ENCODE results near the gene SYT1. TPM values are rescaled to one million over a fixed set of nuclear protein-coding genes. Genes with fewer than 3 reads are reported as not detected.

Gene SYT1
- total and polyA plus RNA-seq, 2 experiments from 2014 or later = 48.7 to 51.7 TPM

GRCh38 chr12:79347866-79348265, 483.3 kb downstream of the SYT1 start:
- H3F3A ChIP-seq (replicated peaks; ENCODE audit: low read depth) = 0 out of 2 replicates have a peak, but pooled peaks cover 5% of the 10 kb centered on the region
- H3K36me3 ChIP-seq (ENCODE audit: insufficient read depth) = no peaks in the 10 kb centered on the region
- H4K20me1 ChIP-seq (replicated peaks; ENCODE audit: insufficient read depth) = no peaks in the 10 kb centered on the region
- DNase-seq (ENCODE audit: low spot score) (no peak), ATAC-seq (no peak)
- no peaks in the 10 kb centered on the region; the same call in 2 of the 3 replicates for H3K36me3 Mint-ChIP-seq (ENCODE audit: low read depth)
- H3K4me3 Mint-ChIP-seq = no peak overlapping the region
- H3K27ac Mint-ChIP-seq = no peak overlapping the region
- H3K79me2 ChIP-seq (replicated peaks; ENCODE audit: insufficient read depth) = no peaks in the 10 kb centered on the region
- H3K27me3 Mint-ChIP-seq (ENCODE audit: insufficient read depth, low read depth, poor library complexity) = no peaks in the 10 kb centered on the region
- H3K4me2 ChIP-seq = no peak overlapping the region
- no peak overlapping the region for H3K27ac ChIP-seq (ENCODE audit: low read depth)
- no peaks in the 10 kb centered on the region for H3K27me3 ChIP-seq (ENCODE audit: insufficient read depth)
- no peaks in the 10 kb centered on the region for H3K9me2 ChIP-seq (ENCODE audit: insufficient read depth)
- peaks cover 11% of the 10 kb centered on the region for H3K4me1 Mint-ChIP-seq
- H3K4me3 ChIP-seq = no peak overlapping the region
- no peak overlapping the region for H2AFZ ChIP-seq
- H3K9me3 Mint-ChIP-seq = no peaks in the 10 kb centered on the region
- no peak for TF ChIP-seq STAT1 (IDR thresholded peaks at IDR 0.05; ENCODE audit: unreplicated experiment)
- TF ChIP-seq NANOG (IDR thresholded peaks at IDR 0.05; ENCODE audit: borderline replicate concordance) = no peak
- peaks cover 7% of the 10 kb centered on the region; the same call in 1 of the 2 replicates for H3K4me1 ChIP-seq (ENCODE audit: insufficient read depth)

- H3K36me3 ChIP-seq (ENCODE audit: insufficient read depth) = no peaks in the 10 kb centered on the region
- no peaks in the 10 kb centered on the region for H3K9me3 Mint-ChIP-seq
Measured at GRCh38 chr12:79351251-79351650, 486.7 kb downstream of the SYT1 start.

More at GRCh38 chr12:79351251-79351650, 486.7 kb downstream of the SYT1 start:
- Histone ChIP-seq H2AFZ (no peak overlapping the region), H4K20me1 (replicated peaks; ENCODE audit: insufficient read depth) (no peaks in the 10 kb centered on the region), H3K9me2 (ENCODE audit: insufficient read depth) (no peaks in the 10 kb centered on the region), H3F3A (replicated peaks; ENCODE audit: low read depth) (no peaks in the 10 kb centered on the region), H3K4me3 (no peak overlapping the region), H3K79me2 (replicated peaks; ENCODE audit: insufficient read depth) (no peaks in the 10 kb centered on the region), H3K27me3 (ENCODE audit: insufficient read depth) (no peaks in the 10 kb centered on the region), H3K4me1 (ENCODE audit: insufficient read depth) (peaks cover 7% of the 10 kb centered on the region; the same call in 1 of the 2 replicates), H3K4me2 (no peak overlapping the region), H3K27ac (ENCODE audit: low read depth) (no peak overlapping the region)
- H3K27me3 Mint-ChIP-seq (ENCODE audit: insufficient read depth, low read depth, poor library complexity) = no peaks in the 10 kb centered on the region
- no peak overlapping the region for H3K4me3 Mint-ChIP-seq
- no peaks in the 10 kb centered on the region; the same call in 2 of the 3 replicates for H3K36me3 Mint-ChIP-seq (ENCODE audit: low read depth)
- TF ChIP-seq ZNF462 (CRISPR knock-in tag; IDR thresholded peaks at IDR 0.05) = no peak
- TF ChIP-seq EZH2 (IDR thresholded peaks at IDR 0.05; ENCODE audit: low read depth, unreplicated experiment) = no peak
- no peak for TF ChIP-seq STAT1 (IDR thresholded peaks at IDR 0.05; ENCODE audit: unreplicated experiment)
- no peak for TF ChIP-seq CREB1 (CRISPR knock-in tag; IDR thresholded peaks at IDR 0.05; ENCODE audit: low read depth)
- no peak for TF ChIP-seq POLR2AphosphoS5 (IDR thresholded peaks at IDR 0.05; ENCODE audit: low read depth)
- peaks cover 17% of the 10 kb centered on the region for H3K4me1 Mint-ChIP-seq
- no peak for ATAC-seq
- no peak for DNase-seq (ENCODE audit: low spot score)
- peak overlapping the region; percentile 9; the same call in 1 of the 2 replicates for H3K27ac Mint-ChIP-seq
